GM21786 (cell line): ENCODE measurements around the gene KCTD14.
"Not testable (repeated sequence)": the region's sequence is repeated elsewhere in the genome, so short reads cannot be mapped to it uniquely, and the experiment has no call there.

Experiments used
- ATAC-seq: cut with Tn5 transposase; IDR thresholded peaks from one replicate; pipeline ENCODE4 v1.9.1; 2021; ENCODE audit not compliant: unreplicated experiment

The KCTD14 gene

DNA sequence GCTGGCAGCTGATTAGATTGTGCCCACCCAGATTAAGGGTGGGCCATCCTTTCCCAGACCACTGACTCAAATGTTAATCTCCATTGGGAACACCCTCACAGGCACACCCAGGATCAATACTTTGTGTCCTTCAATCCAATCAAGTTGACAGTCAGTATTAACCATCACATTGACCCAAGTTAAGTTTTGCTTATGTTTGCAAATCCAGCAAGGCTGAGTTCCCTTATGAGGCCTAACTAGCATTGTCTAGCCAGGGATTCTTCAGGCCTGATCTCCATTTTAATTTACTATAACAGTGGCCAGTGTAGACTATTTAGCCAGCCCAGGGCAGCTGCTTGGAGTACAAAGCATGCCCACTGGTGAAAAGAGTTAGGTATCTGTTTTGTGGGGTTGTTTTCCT is 2.3 kb upstream of the KCTD14 start:
- no peak for ATAC-seq

DNA sequence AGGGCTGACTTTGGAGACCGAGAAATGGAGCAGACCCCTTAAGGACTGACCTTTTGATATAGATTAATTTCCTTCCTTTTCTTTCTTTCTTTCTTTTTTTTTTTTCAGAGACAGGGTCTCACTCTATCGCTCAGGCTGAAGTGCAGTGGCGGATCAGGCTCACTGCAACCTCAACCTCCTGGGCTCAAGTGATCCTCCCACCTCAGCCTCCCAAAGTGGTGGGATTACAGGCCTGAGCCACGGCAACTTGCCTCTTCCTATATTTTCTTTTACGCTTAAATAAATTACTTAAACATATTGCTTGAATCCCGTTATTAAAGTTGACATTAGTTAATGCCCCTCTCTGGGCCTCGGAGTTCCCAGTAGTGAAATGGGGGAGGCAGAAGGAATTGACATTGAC is 350 bp upstream of the KCTD14 start:
- no peak for ATAC-seq

- ATAC-seq, result no peak
Observed at GRCh38 chr11:78021611-78022010, 1.5 kb downstream of the KCTD14 start.

DNA sequence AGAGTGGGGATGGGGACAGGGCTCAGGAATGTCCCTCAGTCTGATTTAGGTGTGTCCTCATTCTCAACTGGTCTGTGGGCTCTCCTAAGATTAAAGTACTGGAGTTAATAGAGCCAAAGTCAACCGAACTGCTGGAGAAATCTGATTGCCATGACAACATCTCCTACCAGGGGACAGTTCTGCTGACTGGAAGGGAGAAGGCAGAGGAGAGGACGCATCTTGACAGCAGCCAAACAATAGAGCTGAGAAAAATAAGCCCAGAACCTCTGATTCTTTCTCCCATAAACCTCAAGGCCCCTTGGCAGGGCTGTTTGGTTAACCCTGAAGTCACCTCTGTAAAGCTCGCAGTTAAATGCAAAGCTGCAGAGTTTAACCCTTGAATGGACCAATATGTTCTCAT is 2.8 kb downstream of the KCTD14 start:
- no peak for ATAC-seq

- ATAC-seq, result no peak
Observed at GRCh38 chr11:78019808-78020207, 3.3 kb downstream of the KCTD14 start.

- ATAC-seq, result no peak
Observed at GRCh38 chr11:78015878-78016277, 7.2 kb downstream of the KCTD14 start.

GRCh38 chr11:78014937-78015520 is 8.0 kb downstream of the KCTD14 start:
- ATAC-seq, result not testable (repeated sequence)

DNA sequence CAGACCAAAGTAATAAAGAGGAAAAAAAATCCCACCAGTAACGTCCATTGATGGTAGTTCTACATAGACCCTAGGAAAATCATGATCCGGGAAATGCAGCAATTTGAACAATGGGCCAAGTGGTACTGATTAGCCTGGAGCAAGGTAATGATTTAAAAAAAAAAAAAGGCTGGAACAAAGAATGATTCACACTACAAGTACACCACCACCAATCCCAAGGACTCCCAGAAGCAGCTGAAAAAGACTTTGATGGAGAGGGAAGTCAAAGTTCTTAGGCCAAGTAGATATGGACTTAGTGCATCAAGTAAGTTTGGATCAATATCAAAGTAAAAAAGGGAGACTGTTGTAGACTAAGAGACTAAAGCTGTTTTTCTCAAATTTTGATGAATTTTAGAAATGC is 11.8 kb downstream of the KCTD14 start:
- no peak for ATAC-seq

GRCh38 chr11:78010755-78011154 is 12.3 kb downstream of the KCTD14 start:
- no peak for ATAC-seq

DNA sequence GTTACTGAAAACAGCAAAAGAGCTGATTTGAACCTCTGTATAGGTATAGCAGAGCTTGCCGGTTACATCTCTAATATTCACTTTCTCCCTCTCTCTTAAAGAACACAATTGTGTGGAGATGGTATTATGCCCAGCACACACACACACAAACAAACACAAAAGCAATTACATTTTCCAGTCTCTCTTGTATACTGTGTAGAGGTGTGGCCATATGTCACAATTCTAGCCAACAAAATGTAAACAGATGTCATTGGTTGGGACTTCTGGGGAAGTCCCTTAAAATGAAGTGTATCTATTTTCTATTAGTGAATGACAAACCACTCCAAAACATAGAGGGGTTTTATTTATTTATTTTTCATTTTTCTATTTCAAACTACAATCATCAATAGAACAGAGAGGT is 12.8 kb downstream of the KCTD14 start:
- ATAC-seq, result no peak

- no peak for ATAC-seq
Observed at GRCh38 chr11:78009062-78009461, 14.0 kb downstream of the KCTD14 start.

GRCh38 chr11:78000193-78000592 is 22.9 kb downstream of the KCTD14 start:
- peak; percentile 62 for ATAC-seq

- ATAC-seq, result no peak
Observed at GRCh38 chr11:77999446-78000030, 23.5 kb downstream of the KCTD14 start.

- peak; percentile 99 for ATAC-seq
Observed at GRCh38 chr11:77994434-77995362, 28.4 kb downstream of the KCTD14 start, which contains the start of gene INTS4. Gene INTS4, minus strand, starts transcription at chr11:77994668. Its CDS starts 25 bp downstream, at chr11:77994643.

DNA sequence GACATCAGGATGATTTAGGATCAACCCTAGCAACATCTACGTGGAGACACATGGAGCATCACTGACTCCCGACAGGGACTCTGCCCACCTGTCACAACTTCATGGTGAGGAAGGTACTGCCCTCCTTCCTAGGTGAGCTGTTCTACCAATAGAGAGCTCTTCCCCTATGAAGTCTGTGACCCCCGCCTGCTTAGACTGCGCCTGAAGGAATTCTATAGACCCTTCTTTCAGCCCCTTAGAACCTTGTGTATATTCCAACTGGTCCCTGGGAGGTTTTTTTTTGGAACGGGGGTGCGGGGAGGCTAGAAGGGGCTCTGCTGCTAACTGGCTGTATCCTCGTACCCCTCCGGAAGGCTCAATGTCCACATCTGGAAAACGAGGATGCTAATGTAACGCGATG is 29.2 kb downstream of the KCTD14 start:
- no peak for ATAC-seq

- no peak for ATAC-seq
Observed at GRCh38 chr11:77990981-77991380, 32.1 kb downstream of the KCTD14 start.

- ATAC-seq, result not testable (repeated sequence)
Observed at GRCh38 chr11:77986456-77986855, 36.6 kb downstream of the KCTD14 start.

DNA sequence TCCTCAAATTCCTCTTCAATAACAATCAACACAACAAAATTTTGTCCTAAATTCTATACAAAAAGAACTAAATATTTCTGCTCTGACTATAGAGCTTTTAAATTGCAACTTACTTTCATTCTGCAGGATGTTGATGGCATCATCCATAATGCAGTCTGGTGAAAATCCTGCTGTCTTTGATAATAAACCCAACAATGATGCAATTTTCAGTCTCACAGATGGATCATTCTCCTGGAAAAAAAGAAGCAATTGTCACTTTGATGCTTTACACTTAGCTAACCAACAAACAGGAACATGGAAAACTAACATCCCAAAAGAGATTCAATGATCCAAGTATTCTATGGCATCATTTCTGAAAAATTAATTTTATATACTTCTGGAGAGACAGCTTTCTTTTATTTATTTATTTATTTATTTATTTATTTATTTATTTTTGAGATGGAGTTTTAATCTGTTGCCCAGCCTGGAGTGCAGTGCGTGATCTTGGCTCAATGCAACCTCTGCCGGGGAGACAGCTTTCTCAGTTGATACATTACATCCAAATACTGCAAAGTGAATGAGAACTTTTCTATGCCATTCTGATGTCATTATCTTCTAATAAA is 41.6 kb downstream of the KCTD14 start:
- ATAC-seq, result no peak

DNA sequence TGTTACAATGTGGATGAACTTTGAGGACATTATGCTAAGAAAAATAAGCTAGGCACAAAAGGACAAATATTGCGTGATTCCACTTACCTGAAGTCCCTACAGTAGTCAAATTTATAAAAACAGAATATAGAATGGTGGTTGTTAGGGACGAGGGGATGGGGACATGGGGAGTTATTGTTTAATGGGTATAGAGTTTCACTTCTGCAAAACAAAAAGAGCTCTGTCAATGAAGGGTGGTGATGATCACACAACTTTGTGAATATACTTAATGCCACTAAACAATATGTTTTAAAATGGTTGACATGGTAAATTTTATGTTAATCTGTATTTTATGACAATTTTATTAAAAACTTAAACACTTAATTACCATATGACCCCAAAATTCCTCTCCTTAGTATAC is 54.7 kb downstream of the KCTD14 start:
- ATAC-seq, result peak; percentile 76

GRCh38 chr11:77967753-77968152 is 55.3 kb downstream of the KCTD14 start:
- ATAC-seq, result no peak

DNA sequence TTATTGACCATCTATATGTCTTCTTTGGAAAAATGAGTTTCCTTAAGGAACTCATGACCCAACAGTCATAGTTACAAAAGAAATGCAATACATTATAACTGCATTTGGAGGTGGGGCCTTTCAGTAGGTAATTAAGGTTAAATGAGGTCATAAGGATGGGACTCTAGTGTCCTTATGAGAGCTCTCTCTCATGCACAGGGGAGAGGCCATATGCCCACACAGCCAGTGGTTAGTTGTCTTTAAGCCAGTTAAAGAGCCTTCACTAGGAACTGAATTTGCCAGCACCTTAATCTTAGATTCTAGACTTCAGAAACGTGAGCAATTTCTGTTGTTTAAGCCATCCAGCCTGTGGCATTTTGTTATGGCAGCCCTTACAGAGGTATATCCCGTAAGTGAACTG is 56.0 kb downstream of the KCTD14 start:
- no peak for ATAC-seq

- ATAC-seq, result no peak
Observed at GRCh38 chr11:77966338-77966737, 56.7 kb downstream of the KCTD14 start.
